BLaER1 treated with 17β-estradiol and CSF1 and Interleukin-3, amounts not matched to agents 10 nM and 100 nM (cell line): ENCODE measurements around the gene MEIG1.
A peak's percentile ranks its signal among the peaks of the same experiment; 100 is the strongest.
"Not testable (repeated sequence)": the region's sequence is repeated elsewhere in the genome, so short reads cannot be mapped to it uniquely, and the experiment has no call there.

ENCODE experiments used
- H3K27ac ChIP-seq, 11 experiments: shearing (Covaris generic); formaldehyde crosslinking; 2 replicates each; pipeline ENCODE4 v1.8.1; 2022
- H3K27me3 ChIP-seq, 11 experiments: shearing (Covaris generic); formaldehyde crosslinking; 2 replicates each; pipeline ENCODE4 v1.8.1; 2022
- H3K36me3 ChIP-seq, 11 experiments: shearing (Covaris generic); formaldehyde crosslinking; 2 replicates each; pipeline ENCODE4 v1.8.1; 2022
- H3K4me1 ChIP-seq, 10 experiments: shearing (Covaris generic); formaldehyde crosslinking; 2 replicates each; pipeline ENCODE4 v1.8.1; 2022
- H3K4me2 ChIP-seq, 11 experiments: shearing (Covaris generic); formaldehyde crosslinking; 2 replicates each; pipeline ENCODE4 v1.8.1; 2022
- H3K4me3 ChIP-seq, 10 experiments: shearing (Covaris generic); formaldehyde crosslinking; 2 replicates each; pipeline ENCODE4 v1.8.1; 2022
- H3K9ac ChIP-seq, 11 experiments: shearing (Covaris generic); formaldehyde crosslinking; 2 replicates each; pipeline ENCODE4 v1.8.1; 2022
- H3K9me3 ChIP-seq, 11 experiments: shearing (Covaris generic); formaldehyde crosslinking; replicated peaks in 1 of 11; 2 replicates each; pipeline ENCODE4 v1.8.1; 2022
- H4K20me1 ChIP-seq, 11 experiments: shearing (Covaris generic); formaldehyde crosslinking; 2 replicates each; pipeline ENCODE4 v1.8.1; 2022
- Cebpa-rat ChIP-seq, 11 experiments: shearing (Covaris generic); IDR thresholded peaks; 2 replicates each; pipeline ENCODE4 v1.8.1; 2022

The MEIG1 gene

GRCh38 chr10:14949291-14949690 lies 9.9 kb upstream of the MEIG1 start:
- no peak for TF ChIP-seq Cebpa-rat (IDR thresholded peaks at IDR 0.05)
- Histone ChIP-seq H3K36me3 (peaks cover 54 to 71% (median 65%) of the 10 kb centered on the region in 11 experiments), H3K27me3 (no peaks in the 10 kb centered on the region), H3K9me3 (peaks cover 0 to 7% (median 0%) of the 10 kb centered on the region in 11 experiments; a peak in 2 of 22 replicates), H4K20me1 (peaks cover 6 to 77% (median 53%) of the 10 kb centered on the region in 11 experiments; a peak in 21 of 22 replicates), H3K4me1 (peaks cover 28 to 49% (median 40%) of the 10 kb centered on the region in 10 experiments), H3K27ac (peak overlapping the region in 1 of 11 experiments; percentile 31; a peak in 1 of 22 replicates), H3K4me2 (peak overlapping the region in 10 of 11 experiments; percentile 6 to 98 (median 92); a peak in 13 of 22 replicates), H3K4me3 (no peak overlapping the region), H3K9ac (no peak overlapping the region)

GRCh38 chr10:14952851-14953423 lies 6.3 kb upstream of the MEIG1 start:
- no peak for TF ChIP-seq Cebpa-rat (IDR thresholded peaks at IDR 0.05)
- Histone ChIP-seq H4K20me1 (peaks cover 0 to 49% (median 34%) of the 10 kb centered on the region in 11 experiments; a peak in 20 of 22 replicates), H3K27me3 (no peaks in the 10 kb centered on the region), H3K4me1 (peaks cover 40 to 60% (median 53%) of the 10 kb centered on the region in 10 experiments), H3K9ac (peak overlapping the region; percentile 86 to 96 (median 92)), H3K4me3 (peak overlapping the region; percentile 71 to 92 (median 85)), H3K4me2 (peak overlapping the region; percentile 86 to 98 (median 94)), H3K27ac (peak overlapping the region; percentile 87 to 98 (median 94); a peak in 21 of 22 replicates), H3K36me3 (peaks cover 17 to 34% (median 29%) of the 10 kb centered on the region in 11 experiments), H3K9me3 (no peaks in the 10 kb centered on the region)

DNA sequence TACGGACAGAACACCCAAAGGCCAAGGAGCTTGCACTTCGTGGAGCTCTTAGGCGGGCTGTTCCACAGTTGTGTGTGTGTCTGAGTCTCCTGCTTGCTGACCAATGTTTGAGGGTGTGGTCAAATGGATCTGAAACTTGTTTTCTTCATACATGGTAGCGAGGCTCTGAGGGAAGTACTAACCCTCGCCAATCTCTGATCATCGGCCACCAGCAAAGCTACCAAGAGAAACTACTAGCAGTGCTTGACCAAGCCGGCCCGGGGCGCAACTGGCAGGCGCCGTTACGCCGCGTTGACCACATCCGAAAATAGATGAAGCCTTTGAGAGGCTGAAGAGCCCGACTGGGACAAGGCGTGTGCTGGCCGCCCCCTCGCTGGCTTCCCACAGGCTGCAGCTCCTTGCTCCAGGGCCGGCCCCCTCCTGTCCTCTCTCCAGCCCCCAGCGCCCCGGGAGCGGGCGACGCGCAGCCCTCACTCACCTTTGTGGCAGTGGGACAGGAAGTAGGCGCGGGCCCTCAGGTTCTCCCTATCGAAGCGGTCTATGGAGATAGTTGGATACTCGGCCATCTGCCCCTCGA lies 5.7 kb upstream of the MEIG1 start:
- H3K4me2 ChIP-seq: peak overlapping the region; percentile 86 to 98 (median 94)
- no peaks in the 10 kb centered on the region for H3K9me3 ChIP-seq
- H3K27ac ChIP-seq: peak overlapping the region; percentile 87 to 98 (median 94)
- no peaks in the 10 kb centered on the region for H3K27me3 ChIP-seq
- no peak for TF ChIP-seq Cebpa-rat (IDR thresholded peaks at IDR 0.05)
- H3K4me3 ChIP-seq: peak overlapping the region; percentile 71 to 92 (median 85)
- H3K4me1 ChIP-seq: peaks cover 40 to 60% (median 53%) of the 10 kb centered on the region in 10 experiments
- H3K9ac ChIP-seq: peak overlapping the region; percentile 86 to 96 (median 92)
- peaks cover 12 to 29% (median 23%) of the 10 kb centered on the region in 11 experiments for H3K36me3 ChIP-seq
- H4K20me1 ChIP-seq: peaks cover 0 to 44% (median 28%) of the 10 kb centered on the region in 11 experiments; a peak in 20 of 22 replicates

DNA sequence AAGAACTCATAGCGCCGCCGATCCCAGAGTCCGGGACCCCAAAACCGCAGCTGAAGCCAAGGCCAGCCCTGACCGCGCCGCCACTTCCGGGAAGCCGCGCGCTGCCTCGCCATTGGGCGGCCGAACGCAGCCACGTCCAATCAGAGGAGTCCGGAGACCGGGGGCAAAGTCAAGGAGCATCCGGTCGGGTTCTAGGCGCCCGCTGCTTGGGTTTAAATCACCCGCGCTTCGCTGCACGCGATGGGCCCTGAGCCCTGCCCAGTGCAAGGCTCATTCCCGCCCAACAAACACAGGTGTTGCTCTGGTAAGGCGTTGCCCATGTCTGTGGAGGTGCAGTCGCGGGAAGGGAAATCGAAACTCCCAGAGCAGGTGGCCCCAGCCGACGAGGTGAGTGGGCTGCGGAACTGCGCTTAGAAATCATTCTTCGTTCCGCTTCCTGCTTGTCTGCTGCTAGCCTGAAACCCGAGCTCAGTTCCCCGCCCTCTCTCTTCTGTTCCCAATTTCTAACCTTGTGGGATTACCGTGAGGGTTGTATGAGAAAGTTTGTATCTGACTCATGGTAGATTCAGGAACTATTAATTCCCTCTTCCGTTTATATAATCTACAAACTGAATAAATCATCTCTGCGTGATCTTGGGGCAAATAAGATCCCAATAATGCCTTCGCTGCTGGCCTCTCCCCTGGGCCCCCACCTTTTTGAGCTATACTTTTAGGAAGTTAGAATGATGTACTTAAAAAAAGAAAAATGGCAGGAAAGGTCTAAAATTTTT lies 5.0 kb upstream of the MEIG1 start, which contains the start of gene DCLRE1C:
Gene DCLRE1C (minus strand): TSS at position 96 of the 770 bp plus-strand sequence. CDS start 86 bp downstream, at position 10.
- peak within 1 kb of the TSS; percentile 87 to 98 (median 94) for H3K27ac ChIP-seq
- TF ChIP-seq Cebpa-rat (IDR thresholded peaks at IDR 0.05): no peak
- H3K36me3 ChIP-seq: peaks cover 5 to 22% (median 16%) of the 10 kb centered on the region in 11 experiments; a peak in 19 of 22 replicates
- no peaks in the 10 kb centered on the region for H3K9me3 ChIP-seq
- peak within 1 kb of the TSS; percentile 71 to 92 (median 85) for H3K4me3 ChIP-seq
- H3K27me3 ChIP-seq: no peaks in the 10 kb centered on the region
- peaks cover 0 to 37% (median 24%) of the 10 kb centered on the region in 11 experiments; a peak in 20 of 22 replicates for H4K20me1 ChIP-seq
- H3K9ac ChIP-seq: peak within 1 kb of the TSS; percentile 86 to 96 (median 92)
- H3K4me2 ChIP-seq: peak within 1 kb of the TSS; percentile 86 to 98 (median 94)
- H3K4me1 ChIP-seq: peaks cover 40 to 58% (median 51%) of the 10 kb centered on the region in 10 experiments

DNA sequence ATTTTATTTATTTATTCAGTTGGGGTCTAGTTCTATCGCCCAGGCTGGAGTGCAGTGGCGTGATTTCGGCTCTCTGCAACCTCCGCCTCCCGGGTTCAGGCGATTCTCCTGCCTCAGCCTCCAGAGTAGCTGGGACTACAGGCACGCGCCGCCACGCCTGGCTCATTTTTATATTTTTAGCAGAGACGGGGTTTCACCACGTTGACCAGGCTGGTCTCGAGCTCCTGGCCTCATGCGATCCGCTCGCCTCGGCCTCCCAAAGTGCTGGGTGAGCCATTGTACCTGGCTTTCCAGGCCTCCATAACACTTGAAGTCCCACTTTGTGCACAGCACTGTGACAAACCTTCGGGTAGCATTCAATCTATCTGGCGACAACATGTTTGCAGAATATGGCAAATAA lies 4.3 kb upstream of the MEIG1 start:
- TF ChIP-seq Cebpa-rat (IDR thresholded peaks at IDR 0.05): no peak
- peak overlapping the region; percentile 86 to 98 (median 94) for H3K4me2 ChIP-seq

GRCh38 chr10:14958872-14959220 lies 342 bp upstream of the MEIG1 start:
- Histone ChIP-seq H3K27ac (peak overlapping the region; percentile 89 to 96 (median 93); a peak in 18 of 22 replicates), H3K4me2 (peak overlapping the region; percentile 67 to 91 (median 81)), H3K36me3 (no peaks in the 10 kb centered on the region), H3K4me1 (peaks cover 18 to 26% (median 21%) of the 10 kb centered on the region in 10 experiments), H3K9ac (peak overlapping the region; percentile 86 to 93 (median 90); a peak in 20 of 22 replicates), H3K9me3 (no peaks in the 10 kb centered on the region), H3K4me3 (peak overlapping the region; percentile 64 to 81 (median 70)), H4K20me1 (no peaks in the 10 kb centered on the region), H3K27me3 (no peaks in the 10 kb centered on the region)
- TF ChIP-seq Cebpa-rat (IDR thresholded peaks at IDR 0.05): no peak

More for the DNA sequence above, 4.3 kb upstream of the MEIG1 start:
- Histone ChIP-seq H3K4me1 (peaks cover 37 to 50% (median 43%) of the 10 kb centered on the region in 10 experiments), H3K36me3 (peaks cover 0 to 14% (median 9%) of the 10 kb centered on the region in 11 experiments; a peak in 14 of 22 replicates), H3K27me3 (no peaks in the 10 kb centered on the region), H3K9me3 (no peaks in the 10 kb centered on the region), H4K20me1 (peaks cover 0 to 29% (median 17%) of the 10 kb centered on the region in 11 experiments; a peak in 20 of 22 replicates), H3K27ac (peak overlapping the region in 8 of 11 experiments; percentile 91 to 98 (median 95); a peak in 14 of 22 replicates), H3K4me3 (peak overlapping the region; percentile 71 to 92 (median 85); a peak in 19 of 20 replicates), H3K9ac (peak overlapping the region in 8 of 11 experiments; percentile 16 to 96 (median 92); a peak in 14 of 22 replicates)

DNA sequence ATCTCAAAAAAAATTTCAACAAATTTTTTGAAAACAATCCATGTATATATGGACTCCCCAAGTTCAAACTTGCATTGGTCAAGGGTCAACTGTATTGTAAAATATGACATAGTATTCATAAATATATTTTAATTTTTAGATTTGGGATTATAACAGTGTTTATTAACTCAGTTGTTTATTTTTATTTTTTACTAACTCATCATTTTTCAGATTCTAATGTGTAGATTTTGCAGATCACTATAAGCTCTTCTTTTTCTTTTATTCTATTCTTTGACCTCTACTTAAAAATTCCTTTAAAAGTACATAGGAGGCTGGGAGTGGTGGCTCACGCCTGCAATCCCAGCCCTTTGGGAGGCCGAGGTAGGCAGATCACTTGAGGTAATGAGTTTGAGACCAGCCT lies 8.7 kb downstream of the MEIG1 start:
- TF ChIP-seq Cebpa-rat (IDR thresholded peaks at IDR 0.05): no peak
- Histone ChIP-seq H3K36me3 (no peaks in the 10 kb centered on the region), H3K9me3 (no peaks in the 10 kb centered on the region)

GRCh38 chr10:14971867-14972448 lies 12.8 kb downstream of the MEIG1 start:
- H3K9ac ChIP-seq: no peak overlapping the region
- no peak overlapping the region for H3K4me3 ChIP-seq
- H3K9me3 ChIP-seq: no peaks in the 10 kb centered on the region
- no peaks in the 10 kb centered on the region for H4K20me1 ChIP-seq
- no peak overlapping the region for H3K4me2 ChIP-seq
- TF ChIP-seq Cebpa-rat (IDR thresholded peaks at IDR 0.05): no peak
- H3K4me1 ChIP-seq: peaks cover 0 to 6% (median 0%) of the 10 kb centered on the region in 10 experiments; a peak in 2 of 20 replicates
- no peaks in the 10 kb centered on the region for H3K27me3 ChIP-seq
- H3K36me3 ChIP-seq: no peaks in the 10 kb centered on the region
- H3K27ac ChIP-seq: no peak overlapping the region

More for the DNA sequence above, 8.7 kb downstream of the MEIG1 start:
- Histone ChIP-seq H3K9ac (no peak overlapping the region), H3K27me3 (no peaks in the 10 kb centered on the region), H3K27ac (no peak overlapping the region), H4K20me1 (no peaks in the 10 kb centered on the region), H3K4me2 (no peak overlapping the region), H3K4me3 (no peak overlapping the region), H3K4me1 (peaks cover 0 to 6% (median 0%) of the 10 kb centered on the region in 10 experiments; a peak in 2 of 20 replicates)

- not testable (repeated sequence) for H3K27ac ChIP-seq, H3K9ac ChIP-seq, H4K20me1 ChIP-seq, H3K4me1 ChIP-seq, H3K4me2 ChIP-seq, H3K36me3 ChIP-seq, H3K4me3 ChIP-seq, H3K27me3 ChIP-seq
- peaks cover 16 to 24% (median 19%) of the 10 kb centered on the region in 11 experiments for H3K9me3 ChIP-seq
Measured at GRCh38 chr10:14974153-14974998, 15.2 kb downstream of the MEIG1 start.
